Sigmoid colon (tissue), 7 donors: Measurements from ENCODE around the gene SLAMF1. TPM values are rescaled to one million over a fixed set of nuclear protein-coding genes. Genes with fewer than 3 reads are reported as not detected.

Experiments used
- DNase-seq: peaks from one replicate; pipeline ENCODE4 v3.0.0-alpha.2; 2019
- H3K27ac ChIP-seq, 4 donors: fragments of 200-600 bp; sonication (generic); one replicate each; pipeline ENCODE4 v1.5.1; 2016 to 2019; ENCODE audit warnings: mild to moderate bottlenecking in 1 of 4
- H3K27me3 ChIP-seq, 3 donors: fragments of 200-600 bp; sonication (generic); one replicate each; pipeline ENCODE4 v1.5.1; 2019; ENCODE audit warnings: mild to moderate bottlenecking in 1 of 3
- H3K36me3 ChIP-seq, 4 donors: fragments of 200-600 bp; sonication (generic); one replicate each; pipeline ENCODE4 v1.5.1; 2016 to 2019
- H3K4me1 ChIP-seq, 4 donors: fragments of 200-600 bp; sonication (generic); one replicate each; pipeline ENCODE4 v1.5.1; 2017 to 2019
- H3K4me3 ChIP-seq, 4 donors: fragments of 200-600 bp; sonication (generic); one replicate each; pipeline ENCODE4 v1.5.1; 2017 to 2019; ENCODE audit warnings: mild to moderate bottlenecking in 2 of 4, moderate library complexity in 1 of 4
- H3K9me3 ChIP-seq, 4 donors: fragments of 200-600 bp in 3 of 4; sonication (generic) in 3 of 4; one replicate each; pipeline versions ENCODE4 v1.5.1 to v1.6.1; 2013 to 2019
- CTCF ChIP-seq, 4 experiments: fragments of 450-650 bp in 3 of 4; fragments of 200-600 bp in 1 of 4; IDR thresholded peaks; one replicate each; pipeline ENCODE4 v1.5.1; 2016 to 2019; ENCODE audit warnings: antibody characterized with exemption in 4 of 4, mild to moderate bottlenecking in 3 of 4, moderate library complexity in 2 of 4
- EP300 ChIP-seq, 4 donors: sonication (generic); formaldehyde crosslinking; IDR thresholded peaks; one replicate each; pipeline ENCODE4 v1.6.1; 2017; ENCODE audit warnings: antibody characterized with exemption in 4 of 4
- POLR2A ChIP-seq, 2 donors: fragments of 450-650 bp; IDR thresholded peaks; one replicate each; pipeline ENCODE4 v1.6.1; 2016; ENCODE audit warnings: antibody characterized with exemption in 2 of 2, mild to moderate bottlenecking in 2 of 2, moderate library complexity in 2 of 2
- POLR2AphosphoS5 ChIP-seq, 4 donors: sonication (generic); formaldehyde crosslinking; IDR thresholded peaks; one replicate each; pipeline ENCODE4 v1.6.1; 2017; ENCODE audit warnings: antibody characterized with exemption in 4 of 4
- WGBS, 2 donors: extraction: QIAGEN DNeasy Blood & Tissue Kit; methylation state at CpG; one replicate each; pipeline ENCODE4 v1.1.7; 2013; 5-methylcytosine and 5-hydroxymethylcytosine counted together
- intact Hi-C: fragments of 100-400 bp; cut with DNase I; formaldehyde crosslinking; loops from one replicate; pipeline ENCODE4 v1.15.1; 2023
- polyA plus RNA-seq, 3 donors: library from polyadenylated mRNA; stranded (reverse); fragments of 200-250 nt; gene quantifications; one replicate each; pipeline ENCODE4 v1.2.3, GENCODE V29; 2013
- total RNA-seq, 4 donors: library from RNA; depleted of rRNA; stranded (reverse); fragments of >200 nt; gene quantifications; one replicate each; pipeline ENCODE4 v1.1.0, GENCODE V29; 2016
- donor health status: healthy with polysubstance abuse.
- donor health status: Bipolar disorder and iron deficiency.
- donor health status: healthy.

SLAMF1 gene
- total and polyA plus RNA-seq, 7 donors = under 0.01 to 6.1 (median 0.28) TPM; not detected in 2

GRCh38 chr1:160675641-160676410 lies 29.0 kb upstream of the SLAMF1 start:
- no peaks in the 10 kb centered on the region for H3K9me3 ChIP-seq
- intact Hi-C loops = no loop called here
- peak in 2 of 4 experiments; percentile 25 to 43 for TF ChIP-seq CTCF (IDR thresholded peaks at IDR 0.05)
- TF ChIP-seq POLR2AphosphoS5 (IDR thresholded peaks at IDR 0.05) = no peak
- no peaks in the 10 kb centered on the region for H3K36me3 ChIP-seq
- H3K4me1 ChIP-seq = no peaks in the 10 kb centered on the region
- WGBS, 2 donors = 53 to 57% methylated on average over 6 of the region's 6 CpGs
- no peak overlapping the region for H3K27ac ChIP-seq
- H3K27me3 ChIP-seq = no peaks in the 10 kb centered on the region
- peak; percentile 75 for DNase-seq
- H3K4me3 ChIP-seq = no peak overlapping the region

- no peaks in the 10 kb centered on the region for H3K4me1 ChIP-seq
- H3K9me3 ChIP-seq = no peaks in the 10 kb centered on the region
- H3K4me3 ChIP-seq = no peak overlapping the region
- H3K36me3 ChIP-seq = no peaks in the 10 kb centered on the region
- H3K27me3 ChIP-seq = no peaks in the 10 kb centered on the region
- H3K27ac ChIP-seq = no peak overlapping the region
- no peak for TF ChIP-seq POLR2A (IDR thresholded peaks at IDR 0.05)
- TF ChIP-seq EP300 (IDR thresholded peaks at IDR 0.05) = no peak
- TF ChIP-seq POLR2AphosphoS5 (IDR thresholded peaks at IDR 0.05) = no peak
- no peak for TF ChIP-seq CTCF (IDR thresholded peaks at IDR 0.05)
- no peak for DNase-seq
- 52 to 75% methylated on average over 2 of the region's 2 CpGs for WGBS, 2 donors
- intact Hi-C loops = no loop called here
These were observed 27.6 kb upstream of the SLAMF1 start for GRCh38 chr1:160674415-160674814.

GRCh38 chr1:160672789-160673695 lies 26.2 kb upstream of the SLAMF1 start:
- Histone ChIP-seq H3K4me3 (no peak overlapping the region), H3K27me3 (no peaks in the 10 kb centered on the region), H3K36me3 (no peaks in the 10 kb centered on the region), H3K27ac (no peak overlapping the region), H3K4me1 (no peaks in the 10 kb centered on the region), H3K9me3 (no peaks in the 10 kb centered on the region)
- DNase-seq = no peak
- TF ChIP-seq CTCF (IDR thresholded peaks at IDR 0.05) (no peak), EP300 (IDR thresholded peaks at IDR 0.05) (no peak), POLR2AphosphoS5 (IDR thresholded peaks at IDR 0.05) (no peak), POLR2A (IDR thresholded peaks at IDR 0.05) (no peak)
- intact Hi-C loops = no loop called here
- WGBS, 2 donors = 51 to 64% methylated on average over 6 of the region's 6 CpGs

- no peak overlapping the region for H3K4me3 ChIP-seq
- no peaks in the 10 kb centered on the region for H3K36me3 ChIP-seq
- WGBS, 2 donors = 69% methylated on average over 3 of the region's 3 CpGs
- no peak for TF ChIP-seq CTCF (IDR thresholded peaks at IDR 0.05)
- no peak for TF ChIP-seq POLR2A (IDR thresholded peaks at IDR 0.05)
- TF ChIP-seq POLR2AphosphoS5 (IDR thresholded peaks at IDR 0.05) = no peak
- no peak for TF ChIP-seq EP300 (IDR thresholded peaks at IDR 0.05)
- H3K9me3 ChIP-seq = no peaks in the 10 kb centered on the region
- intact Hi-C loops = no loop called here
- H3K27me3 ChIP-seq = no peaks in the 10 kb centered on the region
- DNase-seq = no peak
- no peak overlapping the region for H3K27ac ChIP-seq
- no peaks in the 10 kb centered on the region for H3K4me1 ChIP-seq
These were observed 25.0 kb upstream of the SLAMF1 start for GRCh38 chr1:160671603-160672517.
